ENCODE data around the gene DNAJC17.

DNAJC17 gene

GRCh38 chr15:40782609-40783227, 24.6 kb downstream of the DNAJC17 start:
- POLR2A ChIA-PET: no interaction called here

GRCh38 chr15:40776537-40777141, 30.6 kb downstream of the DNAJC17 start:
- no peak overlapping the region for H3K4me3 ChIP-seq (ENCODE audit: low read depth, low read length)
- ChIA-PET CTCF (interaction anchor here (0.7 to 2.5 kb wide), 6 partner anchors 8 to 118 kb away, joined by 3 to 8 read pairs (median 4); partner anchors contain the start of gene VPS18), POLR2A (interaction anchor here (0.6 kb wide), 1 partner anchor 66 kb away, joined by 4 read pairs; no protein-coding TSS in a partner anchor)
- no peak for DNase-seq (ENCODE audit: low read depth, low spot score)
- TF ChIP-seq CTCF (IDR thresholded peaks at IDR 0.05; ENCODE audit: insufficient read depth, low read length, missing control alignments): no peak

More at GRCh38 chr15:40782609-40783227, 24.6 kb downstream of the DNAJC17 start:
- CTCF ChIA-PET: interaction anchor here (0.6 to 2.4 kb wide), 10 partner anchors 9 to 109 kb away, joined by 3 to 11 read pairs (median 4); no protein-coding TSS in a partner anchor
- DNase-seq (ENCODE audit: low read depth, low spot score): no peak
- TF ChIP-seq CTCF (IDR thresholded peaks at IDR 0.05; ENCODE audit: insufficient read depth, low read length, missing control alignments): peak; percentile 55
- no peak overlapping the region for H3K4me3 ChIP-seq (ENCODE audit: low read depth, low read length)

- no peak overlapping the region for H3K4me3 ChIP-seq (ENCODE audit: low read depth, low read length)
- no peak for DNase-seq (ENCODE audit: low read depth, low spot score)
- CTCF ChIA-PET: interaction anchor here (0.7 to 2.5 kb wide), 6 partner anchors 8 to 118 kb away, joined by 3 to 8 read pairs (median 4); partner anchors contain the start of gene VPS18
- TF ChIP-seq CTCF (IDR thresholded peaks at IDR 0.05; ENCODE audit: insufficient read depth, low read length, missing control alignments): no peak
- POLR2A ChIA-PET: interaction anchor here (0.8 kb wide), 1 partner anchor 15 kb away, joined by 3 read pairs; no protein-coding TSS in a partner anchor
These were observed 31.3 kb downstream of the DNAJC17 start for GRCh38 chr15:40775740-40776536.

GRCh38 chr15:40775007-40775406, 32.3 kb downstream of the DNAJC17 start:
- CTCF ChIA-PET: interaction anchor here (1.0 to 1.5 kb wide), 2 partner anchors 83 to 84 kb away, joined by 3 to 4 read pairs; no protein-coding TSS in a partner anchor
- no peak for TF ChIP-seq CTCF (IDR thresholded peaks at IDR 0.05; ENCODE audit: insufficient read depth, low read length, missing control alignments)
- POLR2A ChIA-PET: no interaction called here

GRCh38 chr15:40773902-40774301, 33.4 kb downstream of the DNAJC17 start:
- POLR2A ChIA-PET: interaction anchor here (0.6 kb wide), 1 partner anchor 185 kb away, joined by 3 read pairs; no protein-coding TSS in a partner anchor
- no peak overlapping the region for H3K4me3 ChIP-seq (ENCODE audit: low read depth, low read length)
- TF ChIP-seq CTCF (IDR thresholded peaks at IDR 0.05; ENCODE audit: insufficient read depth, low read length, missing control alignments): no peak
- CTCF ChIA-PET: interaction anchor here (1.0 to 1.5 kb wide), 3 partner anchors 8 to 118 kb away, joined by 3 to 4 read pairs (median 3); no protein-coding TSS in a partner anchor
- no peak for DNase-seq (ENCODE audit: low read depth, low spot score)

More at GRCh38 chr15:40775007-40775406, 32.3 kb downstream of the DNAJC17 start:
- DNase-seq (ENCODE audit: low read depth, low spot score): no peak
- no peak overlapping the region for H3K4me3 ChIP-seq (ENCODE audit: low read depth, low read length)

All from AG04449 (cell line).